Measurements from ENCODE around the gene IL15.

Gene IL15

DNA sequence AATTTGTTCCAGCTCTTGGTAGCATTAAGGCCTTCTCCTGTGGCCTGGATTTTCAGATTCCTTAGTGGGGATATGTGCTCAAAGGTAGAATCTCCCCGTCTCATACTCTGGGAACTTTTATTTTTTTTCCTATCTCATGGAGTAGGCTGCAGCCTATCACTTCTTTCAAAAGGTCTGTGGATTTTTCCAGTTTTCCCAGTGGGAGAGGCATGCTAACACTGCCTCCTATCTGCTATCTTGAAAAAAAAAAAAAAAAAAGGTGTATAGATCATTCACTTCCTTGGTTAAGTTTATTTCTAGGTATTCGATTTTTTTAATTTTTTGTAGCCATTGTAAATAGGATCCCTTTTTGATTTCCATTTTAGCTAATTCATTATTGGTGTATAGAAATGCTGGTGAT is 67.1 kb downstream of the IL15 start:
- TF ChIP-seq, protein P1, sequence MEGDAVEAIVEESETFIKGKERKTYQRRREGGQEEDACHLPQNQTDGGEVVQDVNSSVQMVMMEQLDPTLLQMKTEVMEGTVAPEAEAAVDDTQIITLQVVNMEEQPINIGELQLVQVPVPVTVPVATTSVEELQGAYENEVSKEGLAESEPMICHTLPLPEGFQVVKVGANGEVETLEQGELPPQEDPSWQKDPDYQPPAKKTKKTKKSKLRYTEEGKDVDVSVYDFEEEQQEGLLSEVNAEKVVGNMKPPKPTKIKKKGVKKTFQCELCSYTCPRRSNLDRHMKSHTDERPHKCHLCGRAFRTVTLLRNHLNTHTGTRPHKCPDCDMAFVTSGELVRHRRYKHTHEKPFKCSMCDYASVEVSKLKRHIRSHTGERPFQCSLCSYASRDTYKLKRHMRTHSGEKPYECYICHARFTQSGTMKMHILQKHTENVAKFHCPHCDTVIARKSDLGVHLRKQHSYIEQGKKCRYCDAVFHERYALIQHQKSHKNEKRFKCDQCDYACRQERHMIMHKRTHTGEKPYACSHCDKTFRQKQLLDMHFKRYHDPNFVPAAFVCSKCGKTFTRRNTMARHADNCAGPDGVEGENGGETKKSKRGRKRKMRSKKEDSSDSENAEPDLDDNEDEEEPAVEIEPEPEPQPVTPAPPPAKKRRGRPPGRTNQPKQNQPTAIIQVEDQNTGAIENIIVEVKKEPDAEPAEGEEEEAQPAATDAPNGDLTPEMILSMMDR (conservative IDR thresholded peaks at IDR 0.05; ENCODE audit: low read length): no peak
- no peak for TF ChIP-seq EZH2phosphoT487 (IDR thresholded peaks at IDR 0.05; ENCODE audit: borderline replicate concordance)
- Histone ChIP-seq H3K9me2 (replicated peaks; ENCODE audit: low read depth, low read length) (no peaks in the 10 kb centered on the region), H3K36me3 (ENCODE audit: insufficient read depth, low read length) (no peaks in the 10 kb centered on the region), H3F3A (ENCODE audit: low read depth) (no peaks in the 10 kb centered on the region), H3K4me3 (ENCODE audit: low read length, poor library complexity, severe bottlenecking) (no peak overlapping the region), H3K9ac (ENCODE audit: low read depth, low read length, poor library complexity, severe bottlenecking) (no peak overlapping the region), H3K27me3 (ENCODE audit: insufficient read depth, low read length, poor library complexity, severe bottlenecking) (no peaks in the 10 kb centered on the region), H4K20me1 (ENCODE audit: insufficient read depth, low read length, poor library complexity, severe bottlenecking) (no peaks in the 10 kb centered on the region), H2AFZ (ENCODE audit: low read length) (no peak overlapping the region), H3K79me2 (ENCODE audit: insufficient read depth, low read length) (no peaks in the 10 kb centered on the region), H3K4me2 (ENCODE audit: low read depth, low read length, poor library complexity, severe bottlenecking) (no peak overlapping the region), H3K4me1 (ENCODE audit: insufficient read depth, low read length, poor library complexity, severe bottlenecking) (no peaks in the 10 kb centered on the region), H3K9me3 (ENCODE audit: insufficient read depth, low read depth, low read length) (peaks cover 14% of the 10 kb centered on the region; the same call in 1 of the 2 replicates)

DNA sequence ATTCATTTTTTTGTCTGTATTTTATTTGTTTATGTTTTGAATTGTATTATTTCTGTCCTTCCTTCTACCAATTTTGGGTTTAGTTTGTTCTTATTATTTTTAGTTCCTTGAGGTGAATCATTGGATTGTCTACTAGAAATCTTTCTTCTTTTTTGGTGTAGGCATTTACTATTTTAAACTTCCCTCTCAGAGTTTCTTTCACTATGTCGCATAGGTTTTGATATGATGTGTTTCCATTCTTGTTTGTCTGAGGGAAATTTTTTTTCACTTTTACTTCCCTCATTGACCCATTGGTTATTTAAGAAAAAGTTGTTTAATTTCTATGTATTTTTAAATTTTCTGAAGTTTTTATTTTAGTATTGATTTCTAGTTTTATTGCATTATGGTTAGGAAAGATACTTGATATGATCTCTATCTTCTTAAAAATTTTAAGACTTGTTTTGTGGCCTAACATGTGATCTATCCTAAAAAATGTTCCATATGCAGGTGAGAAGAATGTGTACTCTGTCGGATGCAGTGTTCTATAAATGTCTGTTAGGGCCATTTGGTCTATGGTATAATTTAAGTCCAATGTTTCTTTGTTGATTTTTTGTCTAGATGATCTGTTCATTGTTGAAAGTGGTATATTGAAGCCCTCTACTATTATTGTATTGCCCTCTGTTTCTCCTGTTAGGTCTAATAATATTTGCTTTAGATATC is 68.8 kb downstream of the IL15 start:
- Histone ChIP-seq H3K27me3 (ENCODE audit: insufficient read depth, low read length, poor library complexity, severe bottlenecking) (no peaks in the 10 kb centered on the region), H3K36me3 (ENCODE audit: insufficient read depth, low read length) (no peaks in the 10 kb centered on the region), H3K4me2 (ENCODE audit: low read depth, low read length, poor library complexity, severe bottlenecking) (no peak overlapping the region), H3K79me2 (ENCODE audit: insufficient read depth, low read length) (no peaks in the 10 kb centered on the region), H3K9ac (ENCODE audit: low read depth, low read length, poor library complexity, severe bottlenecking) (no peak overlapping the region), H3K4me3 (ENCODE audit: low read length, poor library complexity, severe bottlenecking) (no peak overlapping the region), H2AFZ (ENCODE audit: low read length) (no peak overlapping the region), H3K9me3 (ENCODE audit: insufficient read depth, low read depth, low read length) (peaks cover 14% of the 10 kb centered on the region; the same call in 1 of the 2 replicates), H3K9me2 (replicated peaks; ENCODE audit: low read depth, low read length) (no peaks in the 10 kb centered on the region), H3F3A (ENCODE audit: low read depth) (no peaks in the 10 kb centered on the region), H4K20me1 (ENCODE audit: insufficient read depth, low read length, poor library complexity, severe bottlenecking) (no peaks in the 10 kb centered on the region), H3K4me1 (ENCODE audit: insufficient read depth, low read length, poor library complexity, severe bottlenecking) (no peaks in the 10 kb centered on the region)
- TF ChIP-seq, protein P1 (conservative IDR thresholded peaks at IDR 0.05; ENCODE audit: low read length): no peak
- no peak for TF ChIP-seq EZH2phosphoT487 (IDR thresholded peaks at IDR 0.05; ENCODE audit: borderline replicate concordance)

DNA sequence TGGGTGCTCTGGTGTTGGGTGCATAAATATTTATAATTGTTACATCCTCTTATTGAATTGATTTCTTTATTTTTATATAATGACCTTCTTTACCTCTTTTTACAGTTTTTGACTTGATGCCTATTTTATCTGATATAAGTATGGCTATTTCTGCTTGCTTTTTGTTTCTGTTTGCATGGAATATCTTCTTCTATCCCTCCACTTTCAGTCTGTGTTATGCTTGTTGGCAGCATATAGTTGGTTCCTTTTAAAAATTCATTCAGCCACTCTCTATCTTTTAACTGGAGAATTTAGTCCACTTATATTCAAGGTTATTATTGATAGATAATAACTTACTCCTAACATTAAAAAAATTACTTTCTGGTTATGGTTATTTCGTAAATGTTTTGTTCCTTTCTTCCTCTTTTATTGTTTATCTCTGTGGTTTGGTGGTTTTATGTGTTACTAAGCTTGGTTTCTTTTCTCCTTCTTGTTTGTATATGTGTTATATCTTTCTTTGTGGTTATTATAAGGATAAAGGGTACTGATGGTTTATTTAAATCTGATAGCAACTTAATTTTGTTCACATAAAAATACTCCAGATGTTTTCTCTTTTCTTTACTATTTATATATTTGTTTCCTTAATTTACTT is 69.5 kb downstream of the IL15 start:
- Histone ChIP-seq H3K4me3 (ENCODE audit: low read length, poor library complexity, severe bottlenecking) (no peak overlapping the region), H4K20me1 (ENCODE audit: insufficient read depth, low read length, poor library complexity, severe bottlenecking) (no peaks in the 10 kb centered on the region), H3K79me2 (ENCODE audit: insufficient read depth, low read length) (no peaks in the 10 kb centered on the region), H3K4me1 (ENCODE audit: insufficient read depth, low read length, poor library complexity, severe bottlenecking) (no peaks in the 10 kb centered on the region), H3K36me3 (ENCODE audit: insufficient read depth, low read length) (no peaks in the 10 kb centered on the region), H3K9ac (ENCODE audit: low read depth, low read length, poor library complexity, severe bottlenecking) (no peak overlapping the region), H3K9me2 (replicated peaks; ENCODE audit: low read depth, low read length) (no peaks in the 10 kb centered on the region), H3K9me3 (ENCODE audit: insufficient read depth, low read depth, low read length) (peaks cover 14% of the 10 kb centered on the region; the same call in 1 of the 2 replicates), H3K27me3 (ENCODE audit: insufficient read depth, low read length, poor library complexity, severe bottlenecking) (no peaks in the 10 kb centered on the region), H2AFZ (ENCODE audit: low read length) (no peak overlapping the region), H3K4me2 (ENCODE audit: low read depth, low read length, poor library complexity, severe bottlenecking) (no peak overlapping the region), H3F3A (ENCODE audit: low read depth) (no peaks in the 10 kb centered on the region)
- TF ChIP-seq, protein P1 (conservative IDR thresholded peaks at IDR 0.05; ENCODE audit: low read length): no peak
- no peak for TF ChIP-seq EZH2phosphoT487 (IDR thresholded peaks at IDR 0.05; ENCODE audit: borderline replicate concordance)

Measured in Loucy (cell line).